GM12873 (cell line): Measurements from ENCODE around the gene CRYGN.

Source experiments
- TF ChIP-seq, protein P1 (sequence below): IDR thresholded peaks from 2 replicates; pipeline ENCODE4 v1.5.1; 2012; ENCODE audit warnings: low read depth, mild to moderate bottlenecking, moderate library complexity, low read length, control low read depth; ENCODE audit not compliant: insufficient read depth; ENCODE audit errors: missing control alignments

Gene CRYGN

DNA sequence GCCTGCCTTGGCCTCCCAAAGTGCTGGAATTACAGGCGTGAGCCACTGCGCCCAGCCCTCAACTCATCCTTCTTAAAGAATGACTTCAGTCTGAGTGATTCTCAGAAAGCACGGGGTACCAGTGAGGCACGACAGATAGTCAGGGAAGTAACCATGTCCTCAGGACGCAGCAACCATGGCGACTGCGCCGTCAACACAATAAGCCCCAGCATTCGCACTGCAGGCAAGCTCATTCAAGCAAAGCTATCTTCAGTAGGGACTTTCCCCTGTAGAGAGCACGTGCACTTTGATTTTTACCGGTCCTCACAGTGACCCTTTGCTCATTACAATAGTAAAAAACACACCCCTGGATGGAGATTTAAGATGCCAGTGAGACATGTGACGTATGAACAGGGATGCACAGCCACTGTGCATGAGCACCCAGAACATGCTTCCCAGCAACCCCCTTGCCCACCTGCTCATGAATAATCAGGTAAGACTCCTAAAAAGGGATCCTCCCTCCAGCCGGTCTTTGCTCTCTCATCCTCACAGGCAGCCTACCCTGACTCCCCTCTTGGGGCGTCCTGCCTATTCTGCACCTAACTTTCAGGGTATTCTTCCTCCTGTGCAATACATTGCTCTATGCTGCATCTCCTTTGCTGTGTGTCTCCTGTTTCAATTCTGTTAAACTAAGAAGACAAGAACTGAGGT, 39.2 kb downstream of the CRYGN start:
- TF ChIP-seq, protein P1, sequence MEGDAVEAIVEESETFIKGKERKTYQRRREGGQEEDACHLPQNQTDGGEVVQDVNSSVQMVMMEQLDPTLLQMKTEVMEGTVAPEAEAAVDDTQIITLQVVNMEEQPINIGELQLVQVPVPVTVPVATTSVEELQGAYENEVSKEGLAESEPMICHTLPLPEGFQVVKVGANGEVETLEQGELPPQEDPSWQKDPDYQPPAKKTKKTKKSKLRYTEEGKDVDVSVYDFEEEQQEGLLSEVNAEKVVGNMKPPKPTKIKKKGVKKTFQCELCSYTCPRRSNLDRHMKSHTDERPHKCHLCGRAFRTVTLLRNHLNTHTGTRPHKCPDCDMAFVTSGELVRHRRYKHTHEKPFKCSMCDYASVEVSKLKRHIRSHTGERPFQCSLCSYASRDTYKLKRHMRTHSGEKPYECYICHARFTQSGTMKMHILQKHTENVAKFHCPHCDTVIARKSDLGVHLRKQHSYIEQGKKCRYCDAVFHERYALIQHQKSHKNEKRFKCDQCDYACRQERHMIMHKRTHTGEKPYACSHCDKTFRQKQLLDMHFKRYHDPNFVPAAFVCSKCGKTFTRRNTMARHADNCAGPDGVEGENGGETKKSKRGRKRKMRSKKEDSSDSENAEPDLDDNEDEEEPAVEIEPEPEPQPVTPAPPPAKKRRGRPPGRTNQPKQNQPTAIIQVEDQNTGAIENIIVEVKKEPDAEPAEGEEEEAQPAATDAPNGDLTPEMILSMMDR, result no peak

DNA sequence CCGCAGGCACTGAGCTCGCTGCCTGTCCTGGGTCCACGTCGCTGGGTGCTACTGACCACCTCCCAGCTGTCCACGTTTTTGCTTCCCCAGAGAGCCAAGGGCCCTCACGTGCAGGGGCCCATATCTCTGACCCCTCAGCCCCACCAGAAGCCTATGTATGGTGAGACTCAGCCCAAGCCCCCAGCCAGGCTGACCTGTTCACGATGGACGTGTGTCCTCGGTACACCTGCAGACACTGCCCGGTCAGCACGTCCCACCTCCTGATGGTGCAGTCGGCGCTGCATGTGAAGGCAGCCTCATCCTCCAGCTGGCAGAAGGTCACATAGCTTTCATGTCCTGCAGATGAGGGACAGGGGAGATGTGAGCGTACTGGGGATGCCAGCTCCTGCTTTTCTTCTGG, 40.0 kb downstream of the CRYGN start:
- TF ChIP-seq, protein P1, result no peak

DNA sequence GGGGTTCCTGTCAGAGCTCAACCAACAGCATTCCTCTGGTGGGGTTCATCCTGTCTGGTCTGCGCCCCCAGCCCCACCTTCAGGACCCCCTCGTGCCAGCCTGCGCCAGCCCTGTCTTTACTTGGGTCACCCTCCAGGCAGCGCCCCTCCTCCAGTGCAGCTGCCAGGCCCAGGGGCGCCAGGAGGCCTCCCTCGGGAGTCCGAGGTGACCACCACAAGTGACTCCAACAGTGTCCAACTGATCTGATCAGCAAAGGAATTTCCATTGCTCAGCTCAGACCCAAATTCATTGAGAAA, 40.7 kb downstream of the CRYGN start:
- TF ChIP-seq, protein P1, result no peak

DNA sequence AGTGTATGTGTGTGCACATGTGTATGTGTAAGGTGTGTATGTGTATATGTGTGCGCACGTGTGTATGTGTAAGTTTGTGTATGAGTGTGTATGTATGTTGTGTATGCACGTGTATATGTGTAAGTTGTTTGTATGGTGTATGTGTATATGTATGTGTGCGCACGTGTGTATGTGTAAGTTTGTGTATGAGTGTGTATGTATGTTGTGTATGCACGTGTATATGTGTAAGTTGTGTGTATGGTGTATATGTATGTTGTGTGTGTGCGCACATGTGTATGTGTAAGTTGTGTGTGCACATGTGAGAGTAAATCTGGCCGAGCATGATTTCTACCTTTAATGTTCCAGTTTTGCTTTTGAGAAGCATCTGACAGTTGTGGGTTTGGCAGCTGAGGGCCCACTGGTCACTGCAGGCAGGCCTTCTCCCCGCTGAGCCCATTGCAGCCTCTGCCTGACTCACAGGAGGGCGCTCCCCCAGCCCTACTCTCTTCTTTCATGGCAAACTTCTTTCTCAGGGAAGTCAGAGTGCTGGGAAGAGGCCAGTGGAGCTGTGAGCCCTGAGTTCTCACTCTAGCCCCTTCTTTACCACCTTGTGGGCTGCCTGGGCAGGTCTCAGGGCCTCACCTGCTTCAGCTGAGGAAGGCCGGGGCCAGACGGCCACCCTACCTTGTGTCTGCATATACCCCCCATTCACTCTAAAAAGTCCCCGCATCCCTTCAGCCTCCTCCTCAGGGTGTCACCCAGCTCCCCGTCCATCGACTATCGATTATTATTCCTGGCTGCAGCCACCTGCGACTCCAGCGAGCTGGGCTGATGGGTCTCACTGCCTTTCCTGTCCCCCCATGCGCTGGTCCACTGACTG, 41.3 kb downstream of the CRYGN start:
- TF ChIP-seq, protein P1, result no peak

DNA sequence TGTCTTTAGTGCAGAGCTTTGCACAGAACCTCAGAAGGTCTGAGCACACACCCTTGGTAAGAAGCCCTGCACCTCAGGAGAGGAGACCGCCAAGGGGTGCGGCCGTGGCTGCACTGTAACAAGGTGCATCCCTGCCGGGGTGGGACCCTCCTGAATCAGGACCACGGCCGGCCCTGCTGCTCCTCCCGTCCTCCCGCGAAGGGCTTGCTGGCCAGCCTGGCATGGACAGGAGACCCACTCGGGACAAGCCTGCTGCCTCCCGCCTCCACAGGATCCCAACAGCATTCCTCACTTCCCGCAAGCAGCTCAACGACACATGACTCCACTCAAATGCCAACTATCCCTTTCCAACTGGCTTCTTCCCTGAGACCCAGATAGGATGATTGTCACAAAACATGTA, 42.9 kb downstream of the CRYGN start:
- TF ChIP-seq, protein P1, result no peak

DNA sequence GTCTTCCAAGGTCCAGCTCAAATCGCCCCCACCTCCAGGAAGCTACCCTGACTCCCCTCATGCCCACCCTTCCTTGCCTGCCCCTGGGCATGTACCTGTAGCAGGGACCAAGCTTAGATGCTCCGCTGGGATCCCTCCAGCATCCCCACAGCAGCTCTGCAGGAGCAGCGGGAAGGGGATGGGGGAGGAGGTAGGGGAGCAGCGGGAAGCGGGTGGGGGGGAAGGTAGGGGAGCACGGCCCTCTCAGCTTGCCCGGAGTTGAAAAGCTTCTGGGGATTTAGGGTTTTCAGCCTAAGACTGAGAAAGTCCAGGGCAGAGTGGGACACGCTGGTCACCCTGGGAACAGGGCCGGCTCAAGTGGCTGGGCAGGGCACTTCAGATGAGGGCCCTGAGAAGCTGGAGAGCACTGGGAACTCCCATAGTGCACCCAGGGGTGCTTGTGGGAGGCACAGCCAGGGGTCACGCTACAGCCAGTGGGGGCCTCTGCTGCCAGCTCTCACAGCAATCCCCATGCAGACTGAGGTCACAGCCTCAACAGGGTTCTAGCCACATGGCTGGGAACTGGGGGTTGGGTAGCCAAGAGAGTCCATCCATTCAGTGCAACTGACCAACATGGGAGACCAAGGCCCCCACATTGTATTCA, 43.5 kb downstream of the CRYGN start:
- TF ChIP-seq, protein P1, result no peak

DNA sequence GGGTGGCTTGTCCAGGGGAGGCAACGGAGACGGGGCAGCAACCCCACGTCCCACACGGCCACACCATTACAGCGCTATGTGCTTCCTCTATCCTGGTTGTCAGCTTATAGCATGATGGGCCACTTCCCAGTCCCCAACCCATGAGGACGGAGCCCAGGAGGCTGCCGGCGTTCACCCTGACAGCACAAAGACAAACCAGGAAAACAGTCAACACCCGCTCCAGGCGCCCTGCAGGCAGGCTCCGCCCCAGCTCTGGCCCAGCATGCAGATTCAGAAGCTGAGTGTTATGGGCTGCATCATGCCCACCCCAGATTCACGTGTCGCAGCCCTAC, 44.9 kb downstream of the CRYGN start:
- TF ChIP-seq, protein P1, result no peak
